ENCODE data around the gene PHKA2. TPM values are rescaled to one million over a fixed set of nuclear protein-coding genes. Genes with fewer than 3 reads are reported as not detected.
A peak's percentile ranks its signal among the peaks of the same experiment; 100 is the strongest.

Gene PHKA2
- total RNA-seq, 3 donors from 2014 or later, result 23.5 to 41.8 (median 33.6) TPM

DNA sequence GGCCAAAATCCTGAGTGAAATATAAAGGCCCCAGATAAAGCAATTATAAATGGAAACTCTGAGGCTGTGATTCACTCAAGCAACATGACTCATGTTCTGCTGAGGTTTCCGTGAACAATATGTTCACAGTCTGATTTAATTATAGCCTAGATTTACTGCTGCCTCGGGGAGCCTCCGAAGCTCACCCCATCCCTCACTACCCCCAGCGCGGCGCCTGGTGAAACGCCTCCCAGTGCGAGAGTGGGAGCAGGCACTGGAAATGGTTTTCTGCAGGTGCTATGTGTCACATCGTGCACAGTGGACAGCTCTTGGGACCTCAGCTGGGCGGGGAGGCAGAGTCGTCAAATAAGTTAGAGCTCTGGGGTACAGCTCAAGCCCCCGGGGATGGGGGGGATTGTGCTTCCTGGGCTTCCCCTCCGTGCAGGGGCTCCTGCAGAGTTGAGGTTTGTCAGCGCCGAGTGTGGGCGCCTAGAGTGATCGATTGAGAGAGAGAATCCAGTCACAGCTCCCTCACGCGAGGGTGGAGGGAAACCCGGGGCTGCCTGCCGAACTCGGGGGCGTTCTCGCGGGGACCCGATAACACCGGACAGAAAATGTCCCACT is 110.6 kb downstream of the PHKA2 start:
- ATAC-seq (peak; percentile 25), DNase-seq (no peak)
- Histone ChIP-seq H3K4me3 (no peak overlapping the region), H3K36me3 (ENCODE audit: low read depth) (no peaks in the 10 kb centered on the region), H3K4me1 (ENCODE audit: low read depth) (no peaks in the 10 kb centered on the region), H3K9me3 (no peaks in the 10 kb centered on the region)
- intact Hi-C loops (cut with DNase I, micrococcal nuclease), result no loop called here
- TF ChIP-seq, protein P1, sequence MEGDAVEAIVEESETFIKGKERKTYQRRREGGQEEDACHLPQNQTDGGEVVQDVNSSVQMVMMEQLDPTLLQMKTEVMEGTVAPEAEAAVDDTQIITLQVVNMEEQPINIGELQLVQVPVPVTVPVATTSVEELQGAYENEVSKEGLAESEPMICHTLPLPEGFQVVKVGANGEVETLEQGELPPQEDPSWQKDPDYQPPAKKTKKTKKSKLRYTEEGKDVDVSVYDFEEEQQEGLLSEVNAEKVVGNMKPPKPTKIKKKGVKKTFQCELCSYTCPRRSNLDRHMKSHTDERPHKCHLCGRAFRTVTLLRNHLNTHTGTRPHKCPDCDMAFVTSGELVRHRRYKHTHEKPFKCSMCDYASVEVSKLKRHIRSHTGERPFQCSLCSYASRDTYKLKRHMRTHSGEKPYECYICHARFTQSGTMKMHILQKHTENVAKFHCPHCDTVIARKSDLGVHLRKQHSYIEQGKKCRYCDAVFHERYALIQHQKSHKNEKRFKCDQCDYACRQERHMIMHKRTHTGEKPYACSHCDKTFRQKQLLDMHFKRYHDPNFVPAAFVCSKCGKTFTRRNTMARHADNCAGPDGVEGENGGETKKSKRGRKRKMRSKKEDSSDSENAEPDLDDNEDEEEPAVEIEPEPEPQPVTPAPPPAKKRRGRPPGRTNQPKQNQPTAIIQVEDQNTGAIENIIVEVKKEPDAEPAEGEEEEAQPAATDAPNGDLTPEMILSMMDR (IDR thresholded peaks at IDR 0.05), result no peak

DNA sequence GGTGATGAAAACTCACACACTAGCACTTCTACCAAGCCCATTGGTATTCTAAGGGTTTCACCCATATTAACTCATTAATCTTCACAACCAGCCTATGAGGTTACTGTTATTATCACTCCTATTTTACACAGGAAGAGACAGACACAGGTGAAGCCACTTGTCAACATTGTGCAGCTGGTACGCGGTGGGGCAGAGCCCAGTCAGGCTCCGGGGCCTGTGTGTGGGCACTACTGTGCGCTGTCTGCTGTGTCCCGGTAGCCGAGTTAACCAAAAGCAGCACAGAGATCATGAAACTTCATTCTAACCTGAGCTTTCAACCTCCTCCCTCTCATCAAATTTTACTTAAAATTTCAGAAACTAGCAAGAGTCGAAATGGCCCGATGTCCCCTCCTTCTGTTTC is 111.3 kb downstream of the PHKA2 start:
- DNase-seq (no peak), ATAC-seq (no peak)
- H3K9me3 ChIP-seq, result no peaks in the 10 kb centered on the region
- intact Hi-C loops (cut with DNase I, micrococcal nuclease), result no loop called here
- TF ChIP-seq, protein P1 (IDR thresholded peaks at IDR 0.05), result no peak
- H3K36me3 ChIP-seq (ENCODE audit: low read depth), result no peaks in the 10 kb centered on the region
- no peak overlapping the region for H3K4me3 ChIP-seq
- no peaks in the 10 kb centered on the region for H3K4me1 ChIP-seq (ENCODE audit: low read depth)

DNA sequence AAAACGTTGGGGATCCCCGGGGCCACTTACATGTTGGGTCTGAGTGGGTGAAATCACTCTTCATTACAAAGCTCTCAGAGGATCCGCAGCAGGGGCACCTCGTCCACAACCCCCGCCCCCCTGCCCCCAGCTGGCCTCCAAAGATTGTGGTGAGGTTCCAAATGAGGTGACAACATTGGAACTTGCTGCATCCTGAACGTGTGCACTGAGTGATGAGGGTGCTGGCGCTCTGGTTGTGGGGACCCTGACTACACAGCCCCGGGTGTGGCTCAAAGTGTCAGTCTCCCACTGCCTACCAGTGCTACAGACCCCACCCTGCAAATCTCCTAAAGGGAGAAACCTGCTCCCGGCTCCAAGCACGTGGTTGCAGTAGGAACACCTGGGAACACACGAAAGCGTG is 111.9 kb downstream of the PHKA2 start:
- DNase-seq, result no peak
- ATAC-seq, result no peak
- intact Hi-C loops (cut with DNase I, micrococcal nuclease), result no loop called here
- no peak overlapping the region for H3K4me3 ChIP-seq
- no peaks in the 10 kb centered on the region for H3K4me1 ChIP-seq (ENCODE audit: low read depth)
- no peaks in the 10 kb centered on the region for H3K9me3 ChIP-seq
- TF ChIP-seq, protein P1 (IDR thresholded peaks at IDR 0.05), result no peak
- H3K36me3 ChIP-seq (ENCODE audit: low read depth), result no peaks in the 10 kb centered on the region

DNA sequence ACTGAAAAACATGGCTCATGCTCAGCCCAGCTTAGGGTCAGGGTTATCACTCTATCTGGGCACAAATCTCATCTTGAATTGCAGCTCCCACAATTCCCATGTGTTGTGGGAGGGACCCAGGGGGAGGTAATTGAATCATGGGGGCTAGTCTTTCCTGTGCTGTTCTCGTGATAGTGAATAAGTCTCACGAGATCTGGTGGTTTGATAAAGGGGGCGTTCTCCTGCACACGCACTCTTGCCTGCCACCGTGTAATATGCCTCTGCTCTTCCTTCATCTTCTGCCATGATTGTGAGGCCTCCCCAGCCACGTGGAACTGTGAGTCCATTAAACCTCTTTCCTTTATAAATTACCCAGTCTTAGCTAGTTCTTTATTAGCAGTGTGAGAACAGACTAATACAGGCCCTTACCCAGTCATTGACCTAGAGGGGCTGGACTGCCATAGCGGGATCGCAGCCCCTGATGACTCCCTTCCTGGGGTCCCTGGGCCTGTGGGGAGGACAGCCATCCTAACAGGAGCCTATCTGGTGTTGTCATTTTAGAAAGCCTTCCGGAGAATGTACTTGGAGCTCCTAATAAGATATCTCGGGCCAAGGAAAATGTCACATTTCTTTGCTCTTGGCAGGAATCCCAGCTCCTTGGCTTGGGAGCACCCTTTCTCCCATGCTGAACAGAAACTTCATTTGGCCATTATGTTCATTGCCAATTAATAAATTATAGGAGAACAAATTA is 112.6 kb downstream of the PHKA2 start:
- no peaks in the 10 kb centered on the region for H3K36me3 ChIP-seq (ENCODE audit: low read depth)
- no peak overlapping the region for H3K4me3 ChIP-seq
- intact Hi-C loops (cut with DNase I, micrococcal nuclease), result no loop called here
- TF ChIP-seq, protein P1 (IDR thresholded peaks at IDR 0.05), result no peak
- no peaks in the 10 kb centered on the region for H3K4me1 ChIP-seq (ENCODE audit: low read depth)
- no peaks in the 10 kb centered on the region for H3K9me3 ChIP-seq
- DNase-seq, result no peak
- ATAC-seq, result no peak

DNA sequence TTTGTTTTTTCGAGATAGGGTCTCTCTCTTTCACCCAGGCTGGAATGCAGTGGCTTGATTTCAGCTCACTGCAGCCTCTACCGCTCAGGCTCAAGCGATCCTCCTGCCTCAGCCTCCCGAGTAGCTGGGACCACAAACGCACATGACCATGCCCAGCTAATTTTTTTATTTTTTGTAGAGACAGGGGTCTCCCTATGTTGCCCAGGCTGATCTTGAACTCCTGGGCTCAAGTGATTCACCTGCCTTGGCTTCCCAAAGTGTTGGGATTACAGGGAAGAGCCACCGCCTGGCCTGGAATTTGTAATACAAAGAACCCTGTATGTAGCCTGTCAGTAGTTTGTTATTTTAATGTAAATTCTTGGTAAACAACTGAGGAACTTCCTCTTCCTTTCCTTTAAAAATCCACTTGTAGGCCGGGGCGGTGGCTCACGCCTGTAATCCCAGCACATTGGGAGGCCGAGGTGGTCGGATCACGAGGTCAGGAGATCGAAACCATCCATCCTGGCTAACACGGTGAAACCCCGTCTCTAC is 119.5 kb downstream of the PHKA2 start:
- Histone ChIP-seq H3K9me3 (no peaks in the 10 kb centered on the region), H3K36me3 (ENCODE audit: low read depth) (no peaks in the 10 kb centered on the region), H3K4me1 (ENCODE audit: low read depth) (no peaks in the 10 kb centered on the region), H3K4me3 (no peak overlapping the region)
- intact Hi-C loops (cut with DNase I, micrococcal nuclease), result no loop called here
- no peak for DNase-seq
- no peak for ATAC-seq
- TF ChIP-seq, protein P1 (IDR thresholded peaks at IDR 0.05), result no peak

All from mucosa of descending colon (tissue), 3 donors.